GM12872 (cell line): ENCODE data around the gene NUDT21.

Experiments used
- TF ChIP-seq, protein P1 (sequence below): IDR thresholded peaks from 3 replicates; pipeline ENCODE4 v1.5.1; 2011; ENCODE audit warnings: low read depth, mild to moderate bottlenecking, low read length, moderate library complexity; ENCODE audit not compliant: insufficient read depth

Gene NUDT21

GRCh38 chr16:56457927-56458470 lies 6.9 kb upstream of the NUDT21 start:
- TF ChIP-seq, protein P1, sequence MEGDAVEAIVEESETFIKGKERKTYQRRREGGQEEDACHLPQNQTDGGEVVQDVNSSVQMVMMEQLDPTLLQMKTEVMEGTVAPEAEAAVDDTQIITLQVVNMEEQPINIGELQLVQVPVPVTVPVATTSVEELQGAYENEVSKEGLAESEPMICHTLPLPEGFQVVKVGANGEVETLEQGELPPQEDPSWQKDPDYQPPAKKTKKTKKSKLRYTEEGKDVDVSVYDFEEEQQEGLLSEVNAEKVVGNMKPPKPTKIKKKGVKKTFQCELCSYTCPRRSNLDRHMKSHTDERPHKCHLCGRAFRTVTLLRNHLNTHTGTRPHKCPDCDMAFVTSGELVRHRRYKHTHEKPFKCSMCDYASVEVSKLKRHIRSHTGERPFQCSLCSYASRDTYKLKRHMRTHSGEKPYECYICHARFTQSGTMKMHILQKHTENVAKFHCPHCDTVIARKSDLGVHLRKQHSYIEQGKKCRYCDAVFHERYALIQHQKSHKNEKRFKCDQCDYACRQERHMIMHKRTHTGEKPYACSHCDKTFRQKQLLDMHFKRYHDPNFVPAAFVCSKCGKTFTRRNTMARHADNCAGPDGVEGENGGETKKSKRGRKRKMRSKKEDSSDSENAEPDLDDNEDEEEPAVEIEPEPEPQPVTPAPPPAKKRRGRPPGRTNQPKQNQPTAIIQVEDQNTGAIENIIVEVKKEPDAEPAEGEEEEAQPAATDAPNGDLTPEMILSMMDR = no peak

- TF ChIP-seq, protein P1 = no peak
Observed at GRCh38 chr16:56451753-56452689, 889 bp upstream of the NUDT21 start.

GRCh38 chr16:56450275-56450985 lies 702 bp downstream of the NUDT21 start:
- TF ChIP-seq, protein P1 = no peak

GRCh38 chr16:56448005-56448404 lies 3.1 kb downstream of the NUDT21 start:
- TF ChIP-seq, protein P1 = no peak

DNA sequence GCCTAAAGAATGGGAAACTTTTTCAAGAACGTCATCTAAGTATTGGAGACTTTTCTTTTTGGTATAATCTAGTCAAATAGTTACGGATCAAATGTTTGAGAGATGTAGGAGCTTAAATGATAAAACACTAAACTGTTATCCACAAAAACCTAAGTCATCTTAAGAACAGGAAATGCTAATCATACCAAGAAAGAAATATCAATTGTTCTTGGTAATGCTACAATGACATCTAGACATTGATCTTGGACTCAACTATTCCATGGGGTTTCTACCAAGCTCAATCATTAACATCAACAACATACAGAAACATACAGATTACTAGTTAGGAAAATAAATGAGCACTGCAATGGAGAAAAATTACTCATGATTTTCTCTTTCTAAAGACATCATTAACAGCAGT lies 3.8 kb downstream of the NUDT21 start:
- TF ChIP-seq, protein P1 = no peak

DNA sequence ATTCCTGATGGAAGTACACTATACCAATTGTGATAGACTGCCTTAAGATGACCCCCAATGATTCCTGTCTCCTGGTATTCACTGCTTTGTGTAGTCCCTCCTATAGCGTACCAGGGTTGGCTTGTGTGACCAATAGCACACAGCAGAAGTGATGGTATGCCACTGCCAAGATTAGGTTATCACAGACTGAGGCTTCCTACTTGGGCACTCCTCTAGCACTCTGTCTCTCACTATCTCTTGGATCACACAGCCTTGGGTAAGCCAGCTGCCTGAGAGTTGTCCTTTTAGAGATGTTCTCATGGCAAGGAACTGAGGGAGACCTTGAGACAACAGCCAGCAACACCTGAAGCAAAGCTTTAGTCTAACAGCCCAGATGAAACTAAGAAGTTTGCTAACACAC lies 13.1 kb downstream of the NUDT21 start:
- TF ChIP-seq, protein P1 = no peak

- TF ChIP-seq, protein P1 = no peak
Observed at GRCh38 chr16:56436258-56436657, 14.9 kb downstream of the NUDT21 start.
